ENCODE measurements around the gene ILDR1. TPM values are rescaled to one million over a fixed set of nuclear protein-coding genes. Genes with fewer than 3 reads are reported as not detected.

The ILDR1 gene
- total and polyA plus RNA-seq, 2 experiments from 2014 or later, result 0.66 to 0.97 TPM

- H3K4me3 ChIP-seq, result no peak overlapping the region
- Mint-ChIP-seq H3K27ac (no peak overlapping the region), H3K36me3 (ENCODE audit: low read depth) (peaks cover 4% of the 10 kb centered on the region; the same call in 2 of the 3 replicates), H3K27me3 (ENCODE audit: insufficient read depth, low read depth, poor library complexity) (peaks cover 6% of the 10 kb centered on the region), H3K9me3 (peaks cover 14% of the 10 kb centered on the region), H3K4me1 (peaks cover 4% of the 10 kb centered on the region), H3K4me3 (no peak overlapping the region)
- H3K36me3 ChIP-seq (ENCODE audit: insufficient read depth), result no peaks in the 10 kb centered on the region
- TF ChIP-seq, protein P1, sequence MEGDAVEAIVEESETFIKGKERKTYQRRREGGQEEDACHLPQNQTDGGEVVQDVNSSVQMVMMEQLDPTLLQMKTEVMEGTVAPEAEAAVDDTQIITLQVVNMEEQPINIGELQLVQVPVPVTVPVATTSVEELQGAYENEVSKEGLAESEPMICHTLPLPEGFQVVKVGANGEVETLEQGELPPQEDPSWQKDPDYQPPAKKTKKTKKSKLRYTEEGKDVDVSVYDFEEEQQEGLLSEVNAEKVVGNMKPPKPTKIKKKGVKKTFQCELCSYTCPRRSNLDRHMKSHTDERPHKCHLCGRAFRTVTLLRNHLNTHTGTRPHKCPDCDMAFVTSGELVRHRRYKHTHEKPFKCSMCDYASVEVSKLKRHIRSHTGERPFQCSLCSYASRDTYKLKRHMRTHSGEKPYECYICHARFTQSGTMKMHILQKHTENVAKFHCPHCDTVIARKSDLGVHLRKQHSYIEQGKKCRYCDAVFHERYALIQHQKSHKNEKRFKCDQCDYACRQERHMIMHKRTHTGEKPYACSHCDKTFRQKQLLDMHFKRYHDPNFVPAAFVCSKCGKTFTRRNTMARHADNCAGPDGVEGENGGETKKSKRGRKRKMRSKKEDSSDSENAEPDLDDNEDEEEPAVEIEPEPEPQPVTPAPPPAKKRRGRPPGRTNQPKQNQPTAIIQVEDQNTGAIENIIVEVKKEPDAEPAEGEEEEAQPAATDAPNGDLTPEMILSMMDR (conservative IDR thresholded peaks at IDR 0.05; ENCODE audit: low read depth in 2 of 2), result no peak
- TF ChIP-seq, protein P2, sequence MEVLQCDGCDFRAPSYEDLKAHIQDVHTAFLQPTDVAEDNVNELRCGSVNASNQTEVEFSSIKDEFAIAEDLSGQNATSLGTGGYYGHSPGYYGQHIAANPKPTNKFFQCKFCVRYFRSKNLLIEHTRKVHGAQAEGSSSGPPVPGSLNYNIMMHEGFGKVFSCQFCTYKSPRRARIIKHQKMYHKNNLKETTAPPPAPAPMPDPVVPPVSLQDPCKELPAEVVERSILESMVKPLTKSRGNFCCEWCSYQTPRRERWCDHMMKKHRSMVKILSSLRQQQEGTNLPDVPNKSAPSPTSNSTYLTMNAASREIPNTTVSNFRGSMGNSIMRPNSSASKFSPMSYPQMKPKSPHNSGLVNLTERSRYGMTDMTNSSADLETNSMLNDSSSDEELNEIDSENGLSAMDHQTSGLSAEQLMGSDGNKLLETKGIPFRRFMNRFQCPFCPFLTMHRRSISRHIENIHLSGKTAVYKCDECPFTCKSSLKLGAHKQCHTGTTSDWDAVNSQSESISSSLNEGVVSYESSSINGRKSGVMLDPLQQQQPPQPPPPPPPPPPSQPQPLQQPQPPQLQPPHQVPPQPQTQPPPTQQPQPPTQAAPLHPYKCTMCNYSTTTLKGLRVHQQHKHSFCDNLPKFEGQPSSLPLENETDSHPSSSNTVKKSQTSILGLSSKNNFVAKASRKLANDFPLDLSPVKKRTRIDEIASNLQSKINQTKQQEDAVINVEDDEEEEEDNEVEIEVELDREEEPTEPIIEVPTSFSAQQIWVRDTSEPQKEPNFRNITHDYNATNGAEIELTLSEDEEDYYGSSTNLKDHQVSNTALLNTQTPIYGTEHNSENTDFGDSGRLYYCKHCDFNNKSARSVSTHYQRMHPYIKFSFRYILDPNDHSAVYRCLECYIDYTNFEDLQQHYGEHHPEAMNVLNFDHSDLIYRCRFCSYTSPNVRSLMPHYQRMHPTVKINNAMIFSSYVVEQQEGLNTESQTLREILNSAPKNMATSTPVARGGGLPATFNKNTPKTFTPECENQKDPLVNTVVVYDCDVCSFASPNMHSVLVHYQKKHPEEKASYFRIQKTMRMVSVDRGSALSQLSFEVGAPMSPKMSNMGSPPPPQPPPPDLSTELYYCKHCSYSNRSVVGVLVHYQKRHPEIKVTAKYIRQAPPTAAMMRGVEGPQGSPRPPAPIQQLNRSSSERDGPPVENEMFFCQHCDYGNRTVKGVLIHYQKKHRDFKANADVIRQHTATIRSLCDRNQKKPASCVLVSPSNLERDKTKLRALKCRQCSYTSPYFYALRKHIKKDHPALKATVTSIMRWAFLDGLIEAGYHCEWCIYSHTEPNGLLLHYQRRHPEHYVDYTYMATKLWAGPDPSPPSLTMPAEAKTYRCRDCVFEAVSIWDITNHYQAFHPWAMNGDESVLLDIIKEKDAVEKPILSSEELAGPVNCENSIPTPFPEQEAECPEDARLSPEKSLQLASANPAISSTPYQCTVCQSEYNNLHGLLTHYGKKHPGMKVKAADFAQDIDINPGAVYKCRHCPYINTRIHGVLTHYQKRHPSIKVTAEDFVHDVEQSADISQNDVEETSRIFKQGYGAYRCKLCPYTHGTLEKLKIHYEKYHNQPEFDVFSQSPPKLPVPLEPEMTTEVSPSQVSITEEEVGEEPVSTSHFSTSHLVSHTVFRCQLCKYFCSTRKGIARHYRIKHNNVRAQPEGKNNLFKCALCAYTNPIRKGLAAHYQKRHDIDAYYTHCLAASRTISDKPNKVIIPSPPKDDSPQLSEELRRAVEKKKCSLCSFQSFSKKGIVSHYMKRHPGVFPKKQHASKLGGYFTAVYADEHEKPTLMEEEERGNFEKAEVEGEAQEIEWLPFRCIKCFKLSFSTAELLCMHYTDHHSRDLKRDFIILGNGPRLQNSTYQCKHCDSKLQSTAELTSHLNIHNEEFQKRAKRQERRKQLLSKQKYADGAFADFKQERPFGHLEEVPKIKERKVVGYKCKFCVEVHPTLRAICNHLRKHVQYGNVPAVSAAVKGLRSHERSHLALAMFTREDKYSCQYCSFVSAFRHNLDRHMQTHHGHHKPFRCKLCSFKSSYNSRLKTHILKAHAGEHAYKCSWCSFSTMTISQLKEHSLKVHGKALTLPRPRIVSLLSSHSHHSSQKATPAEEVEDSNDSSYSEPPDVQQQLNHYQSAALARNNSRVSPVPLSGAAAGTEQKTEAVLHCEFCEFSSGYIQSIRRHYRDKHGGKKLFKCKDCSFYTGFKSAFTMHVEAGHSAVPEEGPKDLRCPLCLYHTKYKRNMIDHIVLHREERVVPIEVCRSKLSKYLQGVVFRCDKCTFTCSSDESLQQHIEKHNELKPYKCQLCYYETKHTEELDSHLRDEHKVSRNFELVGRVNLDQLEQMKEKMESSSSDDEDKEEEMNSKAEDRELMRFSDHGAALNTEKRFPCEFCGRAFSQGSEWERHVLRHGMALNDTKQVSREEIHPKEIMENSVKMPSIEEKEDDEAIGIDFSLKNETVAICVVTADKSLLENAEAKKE (CRISPR knock-in tag; IDR thresholded peaks at IDR 0.05), result no peak
- no peaks in the 10 kb centered on the region for H3K79me2 ChIP-seq (replicated peaks; ENCODE audit: insufficient read depth)
- no peak overlapping the region for H3K27ac ChIP-seq (ENCODE audit: low read depth)
- H3K27me3 ChIP-seq (ENCODE audit: insufficient read depth), result no peaks in the 10 kb centered on the region
- H3K9me2 ChIP-seq (ENCODE audit: insufficient read depth), result peaks cover 7% of the 10 kb centered on the region; the same call in 1 of the 2 replicates
- H2AFZ ChIP-seq, result peak overlapping the region; percentile 88
- H4K20me1 ChIP-seq (replicated peaks; ENCODE audit: insufficient read depth), result no peaks in the 10 kb centered on the region
- H3K4me2 ChIP-seq, result no peak overlapping the region
- H3F3A ChIP-seq (replicated peaks; ENCODE audit: low read depth), result no peaks in the 10 kb centered on the region
- ATAC-seq, result no peak
- no peaks in the 10 kb centered on the region for H3K4me1 ChIP-seq (ENCODE audit: insufficient read depth)
- no peak for DNase-seq (ENCODE audit: low spot score)
Observed at GRCh38 chr3:122030381-122031122, 8.5 kb upstream of the ILDR1 start.
